ENCODE data around the gene FTSJ3.
"Not testable (repeated sequence)": the region's sequence is repeated elsewhere in the genome, so short reads cannot be mapped to it uniquely, and the experiment has no call there.

Gene FTSJ3

GRCh38 chr17:63843387-63843888, 16.0 kb upstream of the FTSJ3 start:
- not testable (repeated sequence) for DNase-seq

GRCh38 chr17:63842540-63843386, 15.3 kb upstream of the FTSJ3 start, which contains the start of gene SMARCD2:
Gene SMARCD2, minus strand, starts transcription at chr17:63842685. Its CDS starts 11 bp downstream, at chr17:63842674.
- DNase-seq = peak; percentile 98

- no peak for DNase-seq
Observed at GRCh38 chr17:63842173-63842539, 14.7 kb upstream of the FTSJ3 start.

- no peak for DNase-seq
Observed at GRCh38 chr17:63841350-63842172, 14.1 kb upstream of the FTSJ3 start.

GRCh38 chr17:63840591-63841349, 13.3 kb upstream of the FTSJ3 start:
- DNase-seq = no peak

- DNase-seq = no peak
Observed at GRCh38 chr17:63838631-63839171, 11.2 kb upstream of the FTSJ3 start.

- DNase-seq = no peak
Observed at GRCh38 chr17:63837962-63838600, 10.6 kb upstream of the FTSJ3 start.

- DNase-seq = no peak
Observed at GRCh38 chr17:63837480-63837879, 10.0 kb upstream of the FTSJ3 start.

- no peak for DNase-seq
Observed at GRCh38 chr17:63836811-63837210, 9.3 kb upstream of the FTSJ3 start.

- no peak for DNase-seq
Observed at GRCh38 chr17:63835167-63835720, 7.8 kb upstream of the FTSJ3 start.

- no peak for DNase-seq
Observed at GRCh38 chr17:63834431-63835166, 7.1 kb upstream of the FTSJ3 start.

- no peak for DNase-seq
Observed at GRCh38 chr17:63833741-63834373, 6.4 kb upstream of the FTSJ3 start.

GRCh38 chr17:63833026-63833740, 5.7 kb upstream of the FTSJ3 start:
- DNase-seq = no peak

- DNase-seq = no peak
Observed at GRCh38 chr17:63832455-63832854, 5.0 kb upstream of the FTSJ3 start.

GRCh38 chr17:63832014-63832413, 4.6 kb upstream of the FTSJ3 start:
- no peak for DNase-seq

GRCh38 chr17:63831505-63831904, 4.0 kb upstream of the FTSJ3 start:
- no peak for DNase-seq

- no peak for DNase-seq
Observed at GRCh38 chr17:63830904-63831491, 3.5 kb upstream of the FTSJ3 start.

GRCh38 chr17:63830278-63830677, 2.8 kb upstream of the FTSJ3 start:
- no peak for DNase-seq

GRCh38 chr17:63828936-63829335, 1.5 kb upstream of the FTSJ3 start:
- DNase-seq = no peak

Measured in cortex of kidney (tissue), 1 donor.